ENCODE measurements around the gene TMEM176B. TPM values are rescaled to one million over a fixed set of nuclear protein-coding genes. Genes with fewer than 3 reads are reported as not detected.
A peak's percentile ranks its signal among the peaks of the same experiment; 100 is the strongest.

The TMEM176B gene
- total RNA-seq, 1 donor from 2014 or later, result 3.1 TPM

- no peak for DNase-seq (ENCODE audit: low read depth, low spot score)
- Mint-ChIP-seq H3K27ac (ENCODE audit: unreplicated experiment) (no peak overlapping the region), H3K4me3 (peak overlapping the region; percentile 23), H3K4me1 (no peaks in the 10 kb centered on the region), H3K9me3 (no peaks in the 10 kb centered on the region), H3K36me3 (ENCODE audit: low read depth) (peaks cover 4% of the 10 kb centered on the region), H3K27me3 (ENCODE audit: low read depth) (peaks cover 53% of the 10 kb centered on the region)
- no peak for TF ChIP-seq CTCF (conservative IDR thresholded peaks at IDR 0.05)
Observed at GRCh38 chr7:150801946-150802771, 2.0 kb upstream of the TMEM176B start.

- Mint-ChIP-seq H3K4me3 (peak overlapping the region; percentile 23), H3K9me3 (no peaks in the 10 kb centered on the region), H3K27me3 (ENCODE audit: low read depth) (peaks cover 56% of the 10 kb centered on the region), H3K27ac (ENCODE audit: unreplicated experiment) (no peak overlapping the region), H3K36me3 (ENCODE audit: low read depth) (peaks cover 4% of the 10 kb centered on the region), H3K4me1 (no peaks in the 10 kb centered on the region)
- TF ChIP-seq CTCF (conservative IDR thresholded peaks at IDR 0.05), result no peak
- no peak for DNase-seq (ENCODE audit: low read depth, low spot score)
Observed at GRCh38 chr7:150801242-150801945, 1.2 kb upstream of the TMEM176B start.

DNA sequence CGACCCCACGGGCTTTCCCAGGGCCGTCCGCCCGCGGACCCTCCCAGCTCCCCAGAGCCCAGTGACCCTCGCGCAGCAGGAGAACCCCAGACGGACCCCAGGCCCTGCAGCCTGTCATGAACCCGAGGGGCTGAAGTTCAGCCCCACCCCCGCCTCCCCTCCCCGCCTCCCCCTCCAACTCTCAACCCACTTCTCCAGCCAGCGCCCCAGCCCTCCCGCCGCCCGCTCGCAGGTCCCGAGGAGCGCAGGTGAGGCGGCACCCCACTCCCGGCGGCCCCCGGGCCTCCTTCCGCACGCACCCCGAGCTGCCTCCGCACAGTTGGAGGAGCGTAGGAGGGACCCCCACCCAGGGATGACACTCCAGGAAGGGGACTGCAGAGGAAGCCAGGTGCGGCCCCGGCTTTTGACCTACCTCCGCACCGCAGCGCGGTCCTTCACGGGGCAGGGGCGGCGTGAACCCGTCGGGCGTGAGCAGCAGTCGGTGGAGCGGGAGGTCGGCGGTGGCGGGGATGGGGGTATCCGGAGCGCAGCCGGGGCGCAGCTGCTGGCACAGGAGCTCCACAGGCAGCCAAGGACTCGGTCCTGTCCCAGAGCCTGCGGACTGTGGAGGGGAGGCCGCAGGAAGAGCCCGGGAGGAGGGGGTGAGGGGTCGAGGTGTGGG is 547 bp upstream of the TMEM176B start, which contains the start of gene TMEM176A:
Gene TMEM176A (plus strand): TSS at position 189 of the 661 bp plus-strand sequence. CDS start 782 bp downstream, outside the sequence.
- Mint-ChIP-seq H3K27ac (ENCODE audit: unreplicated experiment) (no peak within 1 kb of the TSS), H3K4me3 (peak within 1 kb of the TSS; percentile 51), H3K36me3 (ENCODE audit: low read depth) (no peaks in the 10 kb centered on the region), H3K4me1 (no peaks in the 10 kb centered on the region), H3K27me3 (ENCODE audit: low read depth) (peaks cover 58% of the 10 kb centered on the region), H3K9me3 (no peaks in the 10 kb centered on the region)
- no peak for TF ChIP-seq CTCF (conservative IDR thresholded peaks at IDR 0.05)
- DNase-seq (ENCODE audit: low read depth, low spot score), result no peak

DNA sequence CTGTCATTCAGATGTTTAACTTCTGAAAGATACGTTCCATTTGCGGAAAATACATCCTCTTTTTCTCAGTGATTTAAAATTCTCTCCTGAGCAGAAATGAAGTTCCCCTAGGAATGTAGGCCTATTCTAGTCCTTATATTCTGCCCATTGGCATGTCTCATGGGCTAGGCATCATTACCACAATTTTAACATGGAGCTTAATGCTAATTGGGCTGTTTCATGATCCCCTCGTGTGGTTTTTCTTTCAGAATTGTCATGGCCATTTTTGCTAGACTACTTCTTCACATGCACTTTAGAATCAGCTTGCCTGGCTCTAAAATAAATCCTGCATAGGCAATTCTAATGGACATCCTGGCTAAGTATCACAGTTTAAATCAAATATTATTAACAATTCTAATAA is 1.0 kb downstream of the TMEM176B start:
- peaks cover 58% of the 10 kb centered on the region for H3K27me3 Mint-ChIP-seq (ENCODE audit: low read depth)

More for the DNA sequence above, 1.0 kb downstream of the TMEM176B start:
- TF ChIP-seq CTCF (conservative IDR thresholded peaks at IDR 0.05), result no peak
- no peaks in the 10 kb centered on the region for H3K9me3 Mint-ChIP-seq
- H3K4me1 Mint-ChIP-seq, result no peaks in the 10 kb centered on the region
- H3K27ac Mint-ChIP-seq (ENCODE audit: unreplicated experiment), result no peak overlapping the region
- peak overlapping the region; percentile 51 for H3K4me3 Mint-ChIP-seq
- DNase-seq (ENCODE audit: low read depth, low spot score), result no peak
- no peaks in the 10 kb centered on the region for H3K36me3 Mint-ChIP-seq (ENCODE audit: low read depth)

All from neural crest cell (in vitro differentiated cells).